ENCODE results near the gene MAN2B2. TPM values are rescaled to one million over a fixed set of nuclear protein-coding genes. Genes with fewer than 3 reads are reported as not detected.

The MAN2B2 gene
- total RNA-seq, 1 donor from 2014 or later = 15.3 TPM

- no peak for DNase-seq (ENCODE audit: low read depth, low spot score)
Observed at GRCh38 chr4:6566391-6567190, 8.4 kb upstream of the MAN2B2 start.

- no peak for DNase-seq (ENCODE audit: low read depth, low spot score)
Observed at GRCh38 chr4:6567218-6567617, 7.8 kb upstream of the MAN2B2 start.

GRCh38 chr4:6568148-6568547, 6.8 kb upstream of the MAN2B2 start:
- no peak for DNase-seq (ENCODE audit: low read depth, low spot score)

GRCh38 chr4:6568689-6569332, 6.2 kb upstream of the MAN2B2 start:
- no peak for DNase-seq (ENCODE audit: low read depth, low spot score)

- no peak for DNase-seq (ENCODE audit: low read depth, low spot score)
Observed at GRCh38 chr4:6571608-6572007, 3.4 kb upstream of the MAN2B2 start.

GRCh38 chr4:6573551-6573950, 1.4 kb upstream of the MAN2B2 start:
- no peak for DNase-seq (ENCODE audit: low read depth, low spot score)

- DNase-seq (ENCODE audit: low read depth, low spot score) = no peak
Observed at GRCh38 chr4:6573986-6574746, 823 bp upstream of the MAN2B2 start.

GRCh38 chr4:6575503-6576240, 683 bp downstream of the MAN2B2 start:
- no peak for DNase-seq (ENCODE audit: low read depth, low spot score)

- DNase-seq (ENCODE audit: low read depth, low spot score) = no peak
Observed at GRCh38 chr4:6576512-6576911, 1.5 kb downstream of the MAN2B2 start.

GRCh38 chr4:6576932-6577331, 1.9 kb downstream of the MAN2B2 start:
- no peak for DNase-seq (ENCODE audit: low read depth, low spot score)

- DNase-seq (ENCODE audit: low read depth, low spot score) = no peak
Observed at GRCh38 chr4:6577409-6577808, 2.4 kb downstream of the MAN2B2 start.

GRCh38 chr4:6578221-6578620, 3.2 kb downstream of the MAN2B2 start:
- no peak for DNase-seq (ENCODE audit: low read depth, low spot score)

- no peak for DNase-seq (ENCODE audit: low read depth, low spot score)
Observed at GRCh38 chr4:6580353-6580752, 5.4 kb downstream of the MAN2B2 start.

- no peak for DNase-seq (ENCODE audit: low read depth, low spot score)
Observed at GRCh38 chr4:6581566-6582121, 6.7 kb downstream of the MAN2B2 start.

- no peak for DNase-seq (ENCODE audit: low read depth, low spot score)
Observed at GRCh38 chr4:6582889-6583490, 8.0 kb downstream of the MAN2B2 start.

- no peak for DNase-seq (ENCODE audit: low read depth, low spot score)
Observed at GRCh38 chr4:6584865-6585264, 9.9 kb downstream of the MAN2B2 start.

- no peak for DNase-seq (ENCODE audit: low read depth, low spot score)
Observed at GRCh38 chr4:6586715-6587325, 11.8 kb downstream of the MAN2B2 start.

GRCh38 chr4:6589444-6589843, 14.5 kb downstream of the MAN2B2 start:
- DNase-seq (ENCODE audit: low read depth, low spot score) = no peak

- DNase-seq (ENCODE audit: low read depth, low spot score) = no peak
Observed at GRCh38 chr4:6591313-6591712, 16.3 kb downstream of the MAN2B2 start.

- no peak for DNase-seq (ENCODE audit: low read depth, low spot score)
Observed at GRCh38 chr4:6591781-6592180, 16.8 kb downstream of the MAN2B2 start.
